Fibroblast of upper back skin (primary cell): Measurements from ENCODE around the gene MRGPRX4.
"Not testable (repeated sequence)": the region's sequence is repeated elsewhere in the genome, so short reads cannot be mapped to it uniquely, and the experiment has no call there.

Experiments used
- DNase-seq: peaks from one replicate; pipeline ENCODE4 v3.0.0-alpha.2; 2013

Gene MRGPRX4

DNA sequence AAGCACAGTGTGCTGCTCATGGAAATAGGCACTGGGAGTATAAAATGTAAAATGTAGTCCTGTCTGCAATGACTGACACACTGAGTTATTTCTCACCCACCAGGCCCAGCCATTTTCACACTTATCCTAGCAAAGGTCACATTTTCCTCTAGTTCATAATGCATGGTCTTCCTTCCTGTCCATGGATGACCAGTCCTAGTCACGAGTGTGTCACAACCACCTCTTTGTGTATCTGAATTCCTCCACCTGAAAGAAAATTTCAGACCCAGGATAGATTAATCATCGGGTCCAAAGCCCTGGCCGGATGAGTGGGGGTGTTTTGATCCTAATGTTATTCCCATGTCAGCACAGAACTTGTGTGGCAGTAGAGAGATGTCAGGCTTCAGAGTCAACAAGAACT is at the start of gene MRGPRX4:
TSS of gene MRGPRX4 (plus strand) at position 172 of the 400 bp plus-strand sequence. CDS start 420 bp downstream, outside the sequence.
- no peak for DNase-seq

DNA sequence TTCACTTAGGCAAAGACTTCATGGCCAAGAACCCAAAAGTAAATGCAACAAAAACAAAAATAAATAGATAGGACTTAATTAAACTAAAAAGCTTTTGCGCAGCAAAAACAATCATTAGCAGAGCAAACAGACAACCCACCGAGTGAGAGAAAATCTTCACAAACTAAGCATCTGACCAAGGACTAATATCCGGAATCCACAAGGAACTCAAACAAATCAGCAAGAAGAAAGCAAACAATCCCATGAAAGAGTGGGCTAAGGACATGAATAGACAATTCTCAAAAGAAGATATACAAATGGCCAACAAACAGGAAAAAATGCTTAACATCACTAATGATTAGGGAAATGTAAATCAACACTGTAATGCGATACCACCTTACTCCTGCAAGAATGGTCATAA is 41.5 kb upstream of the MRGPRX4 start:
- not testable (repeated sequence) for DNase-seq

DNA sequence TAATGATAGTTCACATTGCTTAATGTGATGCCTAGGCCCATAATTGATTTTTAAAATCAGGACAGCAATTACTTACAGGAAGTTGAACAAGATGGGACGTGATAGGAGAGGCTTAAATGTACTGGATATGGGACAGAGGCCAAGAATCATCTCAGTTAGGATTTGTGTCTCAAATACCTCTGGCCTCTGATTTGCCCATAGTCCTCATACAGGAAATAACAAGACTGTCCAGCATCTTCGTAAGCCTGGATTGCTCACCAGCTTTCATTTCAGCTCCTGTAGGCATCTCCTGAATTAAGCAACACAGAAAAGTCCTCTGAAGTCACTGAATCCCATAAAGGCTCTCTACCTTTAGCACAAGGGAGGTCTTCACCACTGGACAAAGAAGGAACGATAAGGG is 40.3 kb upstream of the MRGPRX4 start, which contains the start of gene MRGPRX3:
TSS of gene MRGPRX3 (plus strand) at position 231 of the 400 bp plus-strand sequence. CDS start 4,632 bp downstream, outside the sequence.
- no peak for DNase-seq

DNA sequence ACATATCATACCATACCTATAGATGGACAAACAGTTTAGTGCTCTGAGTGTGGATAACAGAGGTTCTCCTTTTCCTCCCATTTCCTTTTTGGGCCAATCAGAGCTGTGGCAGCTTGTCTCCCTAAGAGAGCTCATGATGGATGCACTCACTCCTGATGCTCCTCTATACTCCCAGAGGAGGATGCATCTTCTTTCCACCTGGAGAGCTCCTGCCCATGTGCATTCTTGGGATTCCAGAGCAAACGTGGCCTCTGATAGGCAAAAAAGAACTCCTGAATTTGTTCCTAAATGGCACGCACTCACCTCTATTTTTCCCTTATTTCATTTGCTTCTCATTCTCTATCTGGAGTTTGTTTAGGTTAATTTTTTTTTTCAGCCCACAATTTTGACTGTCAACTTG is 37.3 kb upstream of the MRGPRX4 start:
- no peak for DNase-seq

DNA sequence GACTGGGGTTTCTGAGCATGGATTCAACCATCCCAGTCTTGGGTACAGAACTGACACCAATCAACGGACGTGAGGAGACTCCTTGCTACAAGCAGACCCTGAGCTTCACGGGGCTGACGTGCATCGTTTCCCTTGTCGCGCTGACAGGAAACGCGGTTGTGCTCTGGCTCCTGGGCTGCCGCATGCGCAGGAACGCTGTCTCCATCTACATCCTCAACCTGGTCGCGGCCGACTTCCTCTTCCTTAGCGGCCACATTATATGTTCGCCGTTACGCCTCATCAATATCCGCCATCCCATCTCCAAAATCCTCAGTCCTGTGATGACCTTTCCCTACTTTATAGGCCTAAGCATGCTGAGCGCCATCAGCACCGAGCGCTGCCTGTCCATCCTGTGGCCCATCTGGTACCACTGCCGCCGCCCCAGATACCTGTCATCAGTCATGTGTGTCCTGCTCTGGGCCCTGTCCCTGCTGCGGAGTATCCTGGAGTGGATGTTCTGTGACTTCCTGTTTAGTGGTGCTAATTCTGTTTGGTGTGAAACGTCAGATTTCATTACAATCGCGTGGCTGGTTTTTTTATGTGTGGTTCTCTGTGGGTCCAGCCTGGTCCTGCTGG is 35.3 kb upstream of the MRGPRX4 start:
- no peak for DNase-seq

DNA sequence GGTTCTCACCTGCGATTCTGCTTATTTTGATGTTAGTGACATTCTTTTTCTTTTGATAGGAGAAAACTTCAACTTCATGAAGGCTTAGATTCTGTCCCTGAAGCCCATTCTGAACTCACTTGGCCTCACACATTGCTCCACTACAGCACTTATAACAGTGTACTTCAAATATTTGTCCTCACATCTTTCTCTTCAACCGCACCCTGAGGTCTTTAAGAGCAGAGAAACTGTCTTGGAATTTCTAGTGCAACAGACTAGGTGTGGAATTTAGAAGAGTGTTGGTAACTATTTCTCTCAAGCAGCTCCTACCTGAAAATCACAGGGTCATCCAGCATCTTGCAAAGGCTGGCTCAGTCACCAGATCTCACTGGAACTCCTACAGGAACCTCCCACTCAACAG is 32.5 kb upstream of the MRGPRX4 start:
- no peak for DNase-seq

DNA sequence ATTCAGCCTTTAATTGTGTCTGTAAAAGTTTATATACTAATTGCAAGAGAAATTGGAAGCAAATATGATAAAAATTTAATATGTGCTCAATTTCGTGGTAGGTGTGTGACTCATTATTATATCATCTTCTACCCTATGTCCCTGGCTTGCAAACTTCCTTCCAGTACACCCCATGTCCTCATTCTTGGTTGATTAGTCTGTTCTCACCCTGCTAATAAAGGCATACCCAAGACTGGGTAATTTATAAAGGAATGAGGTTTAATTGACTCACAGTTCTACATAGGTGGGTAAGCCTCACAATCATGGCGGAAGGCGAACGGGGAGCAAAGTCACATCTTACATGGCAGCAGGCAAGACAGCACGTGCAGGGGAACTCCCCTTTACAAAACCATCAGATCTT is 28.4 kb upstream of the MRGPRX4 start:
- DNase-seq, result peak; percentile 1

DNA sequence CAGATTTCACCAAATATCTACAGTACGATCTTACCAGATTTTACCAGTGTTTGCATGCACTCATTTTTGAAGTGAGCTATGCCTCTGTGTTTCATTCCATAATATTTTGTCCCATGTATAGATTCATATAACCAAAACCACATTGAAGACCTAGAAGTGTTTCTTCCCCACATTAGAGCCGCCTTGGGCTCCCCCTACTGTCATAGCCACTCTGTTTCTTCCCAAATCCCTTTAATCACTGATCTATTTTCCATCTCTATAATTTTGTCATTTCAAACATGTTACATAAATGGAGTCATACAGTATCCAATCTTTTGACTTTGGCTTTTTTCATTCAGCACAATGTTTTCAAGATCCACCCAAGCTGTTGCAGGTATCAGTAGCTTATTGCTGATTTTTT is 27.6 kb upstream of the MRGPRX4 start:
- no peak for DNase-seq

DNA sequence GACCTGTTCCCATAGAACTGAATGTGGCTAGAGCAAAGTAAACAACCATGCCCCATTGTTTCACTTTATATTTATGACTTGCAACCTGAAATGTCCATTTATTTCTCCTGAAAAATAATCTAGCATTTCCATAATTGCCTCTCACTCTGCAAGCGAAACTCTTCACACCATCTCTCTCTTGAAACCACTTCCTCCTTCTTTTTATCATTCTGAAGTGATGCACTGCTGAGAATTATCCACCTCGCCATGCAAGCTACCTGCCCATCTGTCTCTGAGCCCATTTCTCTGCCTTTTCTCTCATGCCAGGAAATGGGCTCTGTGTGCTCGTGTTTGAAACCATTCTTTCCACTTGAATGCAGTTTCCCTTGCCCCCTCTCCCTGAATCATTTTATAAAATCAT is 26.8 kb upstream of the MRGPRX4 start:
- DNase-seq, result no peak

DNA sequence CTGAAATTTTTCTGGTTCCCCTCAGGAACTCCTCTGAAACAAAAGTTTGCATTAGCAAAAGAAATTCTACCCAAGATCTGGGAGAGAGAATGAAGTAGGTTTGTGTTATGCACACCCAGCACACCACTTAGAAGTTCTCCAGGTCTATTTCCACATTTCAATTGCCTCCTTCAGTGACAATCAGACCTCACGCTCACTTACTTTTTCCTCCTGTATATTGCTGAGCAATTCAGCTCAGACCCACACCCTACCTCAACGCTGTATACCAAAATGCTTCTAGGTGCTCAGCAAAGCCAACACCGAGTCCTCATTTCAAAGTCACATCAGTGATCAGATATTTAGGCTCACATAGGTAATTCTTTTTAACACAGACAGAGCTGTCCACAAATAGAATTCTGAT is 21.1 kb upstream of the MRGPRX4 start:
- no peak for DNase-seq

DNA sequence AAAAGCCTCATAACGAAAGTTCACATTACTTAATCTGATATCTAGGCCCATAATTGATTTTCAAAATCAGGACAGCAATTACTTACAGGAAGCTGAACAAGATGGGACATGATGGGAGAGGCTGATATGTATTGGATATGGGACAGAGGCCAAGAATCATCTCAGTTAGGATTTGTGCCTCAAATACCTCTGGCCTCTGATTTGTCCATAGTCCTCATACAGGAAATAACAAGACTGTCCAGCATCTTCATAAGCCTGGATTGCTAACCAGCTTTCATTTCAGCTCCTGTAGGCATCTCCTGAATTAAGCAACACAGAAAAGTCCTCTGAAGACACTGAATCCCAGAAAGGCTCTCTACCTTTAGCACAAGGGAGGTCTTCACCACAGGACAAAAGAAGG is 4.3 kb upstream of the MRGPRX4 start:
- no peak for DNase-seq

DNA sequence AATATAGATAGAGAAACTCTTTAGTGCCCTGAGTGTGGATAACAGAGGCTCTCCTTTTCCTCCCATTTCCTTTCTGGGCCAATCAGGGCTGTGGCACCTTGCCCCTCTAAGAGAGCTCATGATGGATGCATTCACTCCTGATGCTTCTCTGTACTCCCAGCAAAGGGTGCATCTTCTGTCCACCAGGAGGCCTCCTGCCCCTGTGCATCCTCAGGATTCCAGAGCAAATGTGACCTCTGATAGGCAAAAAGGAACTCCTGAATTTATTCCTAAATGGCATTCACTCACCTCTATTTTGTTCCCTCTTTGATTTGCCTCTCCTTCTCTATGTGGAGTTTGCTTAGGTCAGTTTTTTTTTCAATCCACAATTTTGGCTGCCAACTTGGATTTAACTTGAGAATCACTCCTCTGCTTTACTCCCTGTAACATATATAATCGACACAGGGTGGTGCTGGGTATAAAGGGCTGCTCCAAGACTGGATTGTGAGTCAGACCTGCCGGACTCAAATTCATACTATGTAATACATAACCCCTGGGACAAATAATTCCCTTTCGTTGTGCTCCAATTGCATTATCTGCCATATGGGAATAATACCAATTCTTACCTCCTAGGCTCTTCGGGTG is 1.1 kb upstream of the MRGPRX4 start:
- peak; percentile 6 for DNase-seq

DNA sequence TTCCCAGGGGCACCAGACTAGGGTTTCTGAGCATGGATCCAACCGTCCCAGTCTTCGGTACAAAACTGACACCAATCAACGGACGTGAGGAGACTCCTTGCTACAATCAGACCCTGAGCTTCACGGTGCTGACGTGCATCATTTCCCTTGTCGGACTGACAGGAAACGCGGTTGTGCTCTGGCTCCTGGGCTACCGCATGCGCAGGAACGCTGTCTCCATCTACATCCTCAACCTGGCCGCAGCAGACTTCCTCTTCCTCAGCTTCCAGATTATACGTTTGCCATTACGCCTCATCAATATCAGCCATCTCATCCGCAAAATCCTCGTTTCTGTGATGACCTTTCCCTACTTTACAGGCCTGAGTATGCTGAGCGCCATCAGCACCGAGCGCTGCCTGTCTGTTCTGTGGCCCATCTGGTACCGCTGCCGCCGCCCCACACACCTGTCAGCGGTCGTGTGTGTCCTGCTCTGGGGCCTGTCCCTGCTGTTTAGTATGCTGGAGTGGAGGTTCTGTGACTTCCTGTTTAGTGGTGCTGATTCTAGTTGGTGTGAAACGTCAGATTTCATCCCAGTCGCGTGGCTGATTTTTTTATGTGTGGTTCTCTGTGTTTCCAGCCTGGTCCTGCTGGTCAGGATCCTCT is 709 bp downstream of the MRGPRX4 start:
- DNase-seq, result no peak

DNA sequence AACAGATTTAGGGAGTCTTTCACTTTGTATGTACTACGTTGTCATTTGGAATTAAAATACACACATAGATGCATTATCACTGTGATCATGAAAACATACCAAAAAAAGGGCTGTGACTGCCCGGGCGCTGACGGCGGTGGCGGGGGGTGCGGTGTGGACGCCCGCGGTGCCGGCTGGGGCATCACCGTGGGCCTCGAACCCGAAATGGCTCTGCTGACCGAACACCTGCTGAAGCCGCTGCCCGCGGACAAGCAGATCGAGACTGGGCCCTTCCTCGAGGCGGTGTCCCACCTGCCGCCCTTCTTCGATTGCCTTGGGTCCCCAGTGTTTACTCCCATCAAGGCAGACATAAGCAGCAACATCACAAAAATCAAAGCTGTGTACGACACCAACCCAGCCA is 16.2 kb downstream of the MRGPRX4 start:
- DNase-seq, result no peak

DNA sequence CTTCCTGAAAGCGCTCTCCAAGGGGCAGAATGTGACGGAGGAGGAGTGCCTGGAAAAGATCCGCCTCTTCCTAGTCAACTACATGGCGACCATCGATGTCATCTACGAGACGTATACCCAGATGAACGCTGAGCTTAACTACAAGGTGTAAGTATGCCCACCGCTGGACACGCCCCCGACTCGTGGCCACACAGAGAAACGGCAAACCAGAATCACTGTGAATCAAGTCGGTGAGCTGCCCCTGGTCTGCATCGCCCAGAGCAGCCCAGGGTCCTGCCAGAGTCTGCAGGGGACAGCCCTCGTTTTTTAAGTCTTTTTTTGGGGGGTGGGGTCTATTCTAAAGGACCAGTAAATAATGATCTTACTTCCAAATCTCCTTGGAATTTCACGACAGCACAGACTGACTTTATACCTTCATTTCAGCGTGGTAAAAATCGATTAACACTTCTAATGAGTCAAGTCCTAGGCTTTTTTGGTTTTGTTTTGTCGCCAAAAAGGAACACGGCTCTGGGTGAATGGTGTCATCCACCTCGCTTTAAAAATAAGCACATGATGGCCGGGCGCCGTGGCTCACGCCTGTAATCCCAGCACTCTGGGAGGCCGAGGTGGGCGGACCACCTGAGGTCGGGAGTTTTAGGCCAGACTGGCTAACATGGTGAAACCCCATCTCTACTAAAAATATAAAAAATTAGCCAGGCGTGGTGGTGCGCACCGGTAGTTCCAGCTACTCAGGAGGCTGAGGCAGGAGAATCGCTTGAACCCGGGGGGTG is 17.0 kb downstream of the MRGPRX4 start:
- DNase-seq, result not testable (repeated sequence)

DNA sequence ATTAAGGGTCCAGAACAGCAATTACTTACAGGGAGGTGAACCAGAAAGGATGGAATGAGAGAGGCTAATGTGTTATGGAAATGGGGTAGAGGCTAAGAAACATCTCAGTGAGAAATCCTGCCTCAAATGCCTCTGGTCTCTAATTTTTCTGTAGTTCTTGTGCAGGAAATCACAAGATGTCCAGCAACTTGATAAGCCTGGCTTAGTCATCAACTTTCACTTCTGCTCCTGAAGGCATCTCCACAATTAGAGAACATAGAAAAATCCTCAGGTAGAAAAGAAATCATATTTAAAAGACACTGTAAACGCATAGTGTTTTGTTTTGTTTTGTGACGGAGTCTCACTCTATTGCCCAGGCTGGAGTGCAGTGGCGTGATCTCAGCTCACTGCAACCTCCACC is 18.7 kb downstream of the MRGPRX4 start:
- no peak for DNase-seq

DNA sequence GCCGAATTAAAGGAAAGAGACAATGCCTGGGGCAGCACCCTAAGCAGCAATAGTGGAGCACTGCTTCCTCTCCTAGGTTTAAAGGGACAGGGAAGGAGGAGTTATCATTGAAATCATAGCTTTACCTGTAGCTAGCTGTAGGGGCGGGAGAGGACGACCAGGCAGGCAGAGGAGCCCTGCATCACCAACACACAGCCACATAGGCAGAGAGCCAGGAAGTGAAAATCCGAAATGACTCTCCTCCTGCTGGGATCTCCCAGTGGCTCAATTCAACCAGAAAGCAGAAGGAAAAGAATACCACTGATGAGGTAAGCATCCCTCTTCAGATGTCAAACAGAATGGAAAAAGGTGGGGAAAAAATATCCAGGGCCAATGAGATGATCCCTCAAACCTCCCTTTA is 20.4 kb downstream of the MRGPRX4 start:
- no peak for DNase-seq

DNA sequence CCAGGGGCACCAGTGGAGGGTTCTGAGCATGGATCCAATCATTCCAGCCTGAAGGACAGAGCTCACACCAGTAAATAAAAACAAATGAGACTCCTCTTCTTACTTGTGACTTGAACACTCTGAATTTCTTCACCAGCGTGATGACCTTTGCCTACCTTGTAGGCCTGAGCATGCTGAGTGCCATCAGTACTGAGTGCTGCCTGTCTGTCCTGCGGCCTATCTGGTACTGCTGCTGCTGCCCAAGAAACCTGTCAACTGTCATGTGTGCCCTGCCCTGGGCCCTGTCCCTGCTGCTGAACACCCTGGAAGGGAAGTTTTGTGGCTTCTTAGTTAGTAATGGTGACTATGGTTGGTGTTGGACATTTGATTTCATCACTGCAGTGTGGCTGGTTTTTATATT is 23.9 kb downstream of the MRGPRX4 start:
- DNase-seq, result no peak

DNA sequence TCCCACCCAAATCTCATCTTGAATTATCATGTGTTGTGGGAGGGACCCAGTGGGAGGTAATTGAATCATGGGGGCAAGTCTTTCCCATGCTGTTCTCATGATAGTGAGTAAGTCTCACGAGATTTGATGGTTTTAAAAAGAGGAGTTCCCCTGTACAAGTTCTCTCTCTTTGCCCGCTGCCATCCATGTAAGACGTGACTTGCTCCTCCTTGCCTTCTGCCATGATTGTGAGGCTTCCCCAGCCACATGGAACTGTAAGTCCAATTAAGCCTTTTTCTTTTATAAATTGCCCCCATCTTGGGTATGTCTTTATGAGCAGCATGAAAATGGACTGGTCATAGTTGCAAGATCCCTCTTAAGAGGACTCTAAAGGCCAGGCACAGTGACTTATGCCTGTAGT is 25.1 kb downstream of the MRGPRX4 start:
- not testable (repeated sequence) for DNase-seq

DNA sequence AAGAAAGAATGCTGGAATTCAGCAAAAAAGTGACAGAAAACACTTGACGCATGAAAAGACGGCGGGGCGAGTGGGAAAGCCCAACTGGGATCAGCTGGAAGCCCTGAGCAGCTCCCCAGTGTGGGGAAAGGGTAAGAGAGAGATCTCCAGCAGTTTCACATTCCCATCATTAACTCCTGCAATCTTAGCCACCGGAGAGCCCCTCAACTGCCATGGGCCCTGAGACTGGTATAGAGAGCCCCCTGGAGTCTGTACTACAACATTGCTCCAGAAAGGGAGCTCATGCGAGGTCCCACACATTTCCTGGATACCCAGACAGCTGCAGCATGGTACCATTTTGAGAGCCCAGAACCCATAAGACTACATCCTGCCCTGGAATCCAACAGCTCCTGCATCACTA is 31.1 kb downstream of the MRGPRX4 start:
- DNase-seq, result peak; percentile 4

DNA sequence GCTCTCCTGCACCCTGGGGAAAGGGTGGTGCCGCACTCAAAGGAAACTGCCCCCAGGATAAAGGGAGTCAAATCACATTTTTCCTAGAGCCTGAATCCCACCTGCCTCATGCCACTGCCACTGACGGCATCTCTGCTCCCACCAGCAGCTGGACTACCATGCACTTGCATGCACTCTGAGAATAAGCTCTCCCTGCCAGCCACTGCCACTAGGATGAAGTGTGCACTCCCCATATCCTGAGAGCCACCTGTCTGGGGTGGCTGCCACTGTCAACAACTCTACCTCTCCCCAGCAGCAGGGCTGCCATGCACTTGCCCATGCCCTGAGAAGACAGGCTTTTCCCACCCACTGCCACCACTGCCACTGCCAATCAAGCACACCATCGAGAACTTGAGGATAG is 31.6 kb downstream of the MRGPRX4 start:
- DNase-seq, result no peak

DNA sequence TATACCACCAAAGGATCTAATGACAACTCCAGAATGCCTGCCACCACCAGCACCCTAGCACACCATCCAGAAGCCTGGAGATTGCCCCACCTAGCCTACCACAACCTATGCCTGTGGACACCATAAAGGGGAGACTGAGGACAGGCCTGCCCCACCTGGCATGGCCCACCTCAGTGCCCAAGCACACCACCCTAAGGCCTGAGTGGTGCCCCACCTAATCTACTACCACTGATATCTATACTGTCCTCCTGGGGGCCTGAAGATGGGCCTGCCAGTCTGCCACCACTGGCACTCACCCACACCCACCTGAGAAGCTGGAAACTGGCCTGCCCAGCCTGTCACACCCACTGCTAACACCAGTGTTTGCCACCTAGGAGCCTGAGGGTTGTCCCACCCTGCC is 32.1 kb downstream of the MRGPRX4 start:
- no peak for DNase-seq

DNA sequence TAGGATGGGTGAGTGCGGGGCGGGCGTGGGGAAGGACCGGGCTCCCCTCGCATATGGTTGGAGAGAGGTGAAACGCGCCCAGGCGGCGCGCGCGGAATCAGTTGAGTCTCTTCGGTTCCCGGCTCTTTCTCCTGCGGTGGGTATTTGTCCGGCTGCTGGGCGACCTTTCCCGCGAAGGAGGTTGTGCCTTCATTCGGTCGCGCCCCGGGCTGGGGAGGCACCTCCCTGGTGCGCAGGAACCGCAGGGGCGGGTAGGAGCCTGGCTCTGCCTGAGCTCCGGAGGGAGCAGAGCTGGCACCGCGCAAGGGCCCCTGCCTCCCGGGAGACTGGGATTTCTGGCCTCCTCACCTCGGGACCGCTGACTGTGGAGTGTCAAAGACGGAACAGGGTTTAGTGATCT is 36.4 kb downstream of the MRGPRX4 start:
- no peak for DNase-seq
